Activated gamma-delta T cell (primary cell): ENCODE data around the gene COG5.

Experiments used
- DNase-seq: peaks from one replicate; lab custom pipeline; 2025; lab: John Stamatoyannopoulos, UW

COG5 gene

DNA sequence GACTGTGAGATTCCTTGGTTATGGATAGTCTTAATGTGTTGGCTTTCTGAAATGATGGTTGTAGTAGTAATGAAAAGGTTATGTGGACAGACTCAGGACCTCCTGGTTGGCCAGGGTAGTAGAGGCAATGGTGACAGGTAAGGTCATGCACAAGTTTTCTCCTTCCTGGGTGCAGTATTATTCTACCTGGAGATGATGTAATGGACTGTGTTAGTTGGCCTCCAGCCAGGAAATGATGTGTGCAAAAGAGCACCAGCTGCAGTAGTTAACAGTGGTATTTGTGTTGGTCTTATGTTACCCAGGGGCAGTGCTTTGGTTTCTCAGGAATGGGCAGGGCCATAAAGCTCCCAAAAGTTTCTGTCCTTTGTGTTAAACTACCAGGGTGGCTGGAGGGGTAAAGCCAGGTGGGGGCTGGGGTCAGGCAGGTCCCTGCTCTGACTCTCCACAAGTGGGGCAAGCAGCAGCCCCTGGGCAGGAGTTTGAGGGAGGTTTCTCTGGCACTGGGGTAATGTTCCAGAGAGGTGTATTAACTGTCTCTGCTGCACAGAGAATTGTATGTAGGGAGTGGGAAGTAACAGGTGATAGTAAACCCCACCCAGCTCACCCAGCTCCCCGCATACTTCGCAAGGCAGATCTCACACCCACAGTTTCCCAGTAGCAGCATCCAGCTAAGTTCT, 57.6 kb downstream of the COG5 start:
- no peak for DNase-seq

DNA sequence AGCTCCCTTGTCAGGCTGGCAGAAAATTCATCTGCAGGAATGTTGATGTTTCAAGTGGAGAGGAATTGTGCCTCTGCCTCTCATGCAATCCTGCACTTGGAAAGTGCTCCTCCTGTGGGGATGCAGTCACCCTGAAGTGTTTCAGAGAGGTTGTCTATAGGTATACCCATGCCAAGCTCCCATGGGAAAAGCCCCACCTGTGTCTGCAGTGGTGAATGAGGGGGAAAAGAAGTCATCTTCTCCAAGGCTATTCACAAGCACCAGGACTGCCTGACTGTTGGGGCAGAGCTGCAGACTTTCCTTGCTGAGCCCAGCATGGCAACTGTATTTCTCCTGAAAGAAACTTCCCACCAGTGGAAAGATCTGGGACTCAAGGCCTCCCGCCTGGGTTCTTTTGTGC, 58.4 kb downstream of the COG5 start:
- DNase-seq, result no peak

DNA sequence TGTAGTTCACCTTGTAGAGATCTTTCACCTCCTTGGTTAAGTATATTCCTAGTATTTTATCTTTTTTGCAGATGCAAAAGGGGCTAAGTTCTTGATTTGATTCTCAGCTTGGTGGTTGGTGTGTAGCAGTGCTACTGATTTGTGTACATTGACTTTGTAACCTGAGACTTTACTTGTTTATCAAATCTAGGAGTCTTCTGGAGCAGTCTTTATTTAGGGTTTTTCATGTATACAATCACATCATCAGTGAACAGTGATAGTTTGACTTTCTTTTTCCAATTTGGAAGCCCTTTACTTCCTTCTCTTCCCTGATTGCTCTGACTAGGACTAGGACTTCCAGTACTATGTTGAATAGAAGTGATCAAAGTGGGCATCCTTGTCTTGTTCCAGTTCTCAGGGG, 60.0 kb downstream of the COG5 start:
- no peak for DNase-seq

DNA sequence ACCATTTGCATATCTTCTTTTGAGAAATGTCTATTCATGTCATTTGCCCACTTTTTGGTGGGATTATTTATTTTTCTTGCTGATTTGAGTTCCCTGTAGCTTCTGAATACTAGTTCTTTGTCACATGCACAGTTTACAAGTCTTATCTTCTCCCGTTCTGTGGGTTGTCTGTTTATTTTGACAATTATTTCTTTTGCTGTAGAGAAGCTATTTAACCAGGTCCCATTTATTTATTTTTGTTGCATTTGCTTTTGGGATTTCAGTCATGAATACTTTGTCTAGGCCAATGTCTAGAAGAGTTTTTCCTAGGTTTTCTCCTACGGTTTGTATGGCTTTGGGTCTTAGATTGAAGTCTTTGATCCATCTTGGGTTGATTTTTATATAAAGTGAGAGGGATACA, 60.9 kb downstream of the COG5 start:
- DNase-seq, result no peak

DNA sequence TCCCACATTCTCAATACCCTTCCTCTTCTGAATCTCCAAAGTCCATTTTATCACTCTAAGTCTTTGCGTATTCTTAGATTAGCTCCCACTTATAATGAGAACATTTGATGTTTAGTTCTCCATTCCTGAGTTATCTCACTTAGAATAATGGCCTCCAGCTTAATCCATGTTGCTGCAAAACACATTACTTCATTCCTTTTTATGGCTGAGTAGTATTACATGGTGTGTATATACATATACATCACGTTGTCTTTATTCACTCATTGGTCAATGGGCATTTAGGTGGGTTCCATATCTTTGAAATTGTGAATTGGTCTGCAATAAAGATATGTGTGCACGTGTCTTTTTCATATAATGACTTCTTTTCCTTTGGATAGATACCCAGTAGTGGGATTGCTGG, 61.6 kb downstream of the COG5 start:
- DNase-seq, result no peak

DNA sequence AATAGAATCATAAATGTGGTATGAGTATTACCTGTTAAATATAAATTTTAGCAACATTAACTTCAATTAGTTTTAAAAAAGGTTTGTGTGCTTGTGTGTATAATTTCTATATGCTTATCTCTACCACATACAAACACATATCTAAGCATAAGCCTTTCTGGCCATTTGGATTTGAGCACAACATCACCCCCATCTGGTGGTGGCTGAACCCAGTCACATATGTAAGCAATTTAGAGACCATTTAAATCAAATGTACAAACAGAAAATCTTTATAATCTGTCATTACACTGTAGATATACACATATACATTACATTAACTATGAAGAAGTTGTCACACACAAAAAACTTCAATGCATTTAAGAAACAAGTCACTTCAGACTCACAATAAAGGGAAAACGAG, 62.1 kb downstream of the COG5 start:
- DNase-seq, result no peak

DNA sequence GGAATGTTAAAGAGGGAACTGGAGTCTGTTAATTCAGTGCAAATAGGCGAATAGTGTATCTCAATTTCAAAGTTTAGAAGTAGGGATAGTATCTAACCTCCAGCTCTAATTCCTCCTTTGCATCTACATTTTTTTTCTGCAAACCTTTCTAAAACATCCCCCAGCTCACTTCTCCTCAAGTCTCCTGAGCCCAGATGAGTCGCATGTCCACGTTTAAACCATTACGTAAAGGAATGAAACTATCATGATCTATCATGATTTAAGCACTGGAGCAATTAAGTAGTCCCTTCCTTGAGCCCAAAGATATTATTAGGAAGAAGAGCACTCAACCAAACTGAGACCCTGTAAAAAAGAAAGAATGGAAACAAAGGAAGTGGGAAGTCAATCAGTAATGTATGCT, 64.0 kb downstream of the COG5 start:
- DNase-seq, result no peak

DNA sequence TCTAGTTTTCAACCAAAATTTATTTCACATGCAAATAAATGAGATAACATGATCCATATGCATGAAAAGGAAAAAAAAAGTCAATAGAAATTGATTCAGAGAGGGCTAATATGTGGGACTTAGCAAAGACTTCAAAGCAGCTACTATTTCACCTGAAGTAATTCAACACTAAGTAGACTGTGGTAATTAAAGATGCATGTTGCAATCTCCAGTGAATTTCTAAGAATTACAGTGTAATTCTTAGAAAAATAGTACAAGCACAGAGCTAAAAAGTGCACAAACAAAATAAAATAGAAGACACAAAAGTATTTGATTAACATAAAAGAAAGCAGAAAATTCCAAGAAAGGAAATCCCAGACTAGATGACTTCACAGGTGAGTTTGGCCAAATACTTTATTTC, 68.2 kb downstream of the COG5 start:
- no peak for DNase-seq

DNA sequence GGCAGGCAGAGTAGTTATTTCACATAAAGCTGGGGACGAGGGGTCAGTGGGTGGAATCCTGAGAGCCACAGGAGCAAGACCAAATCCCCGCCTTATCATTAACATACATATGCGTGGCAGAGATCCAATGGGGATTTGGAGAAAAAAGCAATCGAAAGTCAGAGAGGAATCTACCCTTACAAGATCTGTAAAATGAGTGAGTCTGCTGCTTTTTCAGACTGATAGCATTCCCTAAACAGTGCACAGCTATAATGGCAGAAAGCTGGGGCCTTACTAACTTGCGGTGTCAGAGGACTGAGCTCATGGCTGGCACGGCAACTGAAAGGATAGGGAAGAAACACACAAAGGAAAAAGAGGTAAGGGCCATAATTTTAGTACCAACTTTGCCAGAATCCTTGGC, 68.8 kb downstream of the COG5 start:
- DNase-seq, result no peak

DNA sequence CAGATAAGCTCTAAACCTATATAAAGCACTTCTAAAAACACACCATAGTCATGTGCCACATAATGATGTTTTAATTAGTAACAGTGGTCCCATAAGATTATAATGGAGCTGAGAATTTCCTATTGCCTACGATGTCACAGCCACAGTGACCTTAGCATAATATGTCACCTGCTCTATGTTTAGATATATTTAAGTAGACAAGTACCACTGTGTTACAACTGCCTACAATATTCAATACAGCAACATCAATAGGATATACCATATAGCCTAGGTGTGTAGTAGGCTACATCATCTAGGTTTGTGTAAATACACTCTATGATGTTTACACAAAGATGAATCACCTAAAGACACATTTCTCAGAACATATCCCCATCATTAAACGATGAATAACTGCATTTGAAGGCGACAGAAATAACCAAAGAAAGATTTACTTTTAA, 69.4 kb downstream of the COG5 start:
- DNase-seq, result no peak

DNA sequence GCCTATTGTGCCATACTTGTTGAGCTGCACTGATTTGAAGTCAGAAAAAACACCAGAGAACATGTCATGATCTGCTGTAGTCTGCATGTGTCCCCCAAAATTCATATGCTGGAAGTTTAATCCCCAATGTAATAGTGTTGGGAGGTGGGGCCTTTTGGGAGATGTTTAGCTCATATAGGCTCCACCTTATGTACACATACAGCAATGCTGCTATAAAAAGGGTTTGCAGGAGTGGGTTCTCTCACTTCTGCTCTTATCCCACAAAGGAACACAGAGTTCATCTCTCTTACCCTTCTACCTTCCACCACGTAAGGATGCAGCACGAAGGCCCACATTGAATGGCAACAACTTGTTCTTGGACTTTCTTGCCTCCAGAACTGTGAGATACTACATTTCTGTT, 70.8 kb downstream of the COG5 start:
- DNase-seq, result no peak

DNA sequence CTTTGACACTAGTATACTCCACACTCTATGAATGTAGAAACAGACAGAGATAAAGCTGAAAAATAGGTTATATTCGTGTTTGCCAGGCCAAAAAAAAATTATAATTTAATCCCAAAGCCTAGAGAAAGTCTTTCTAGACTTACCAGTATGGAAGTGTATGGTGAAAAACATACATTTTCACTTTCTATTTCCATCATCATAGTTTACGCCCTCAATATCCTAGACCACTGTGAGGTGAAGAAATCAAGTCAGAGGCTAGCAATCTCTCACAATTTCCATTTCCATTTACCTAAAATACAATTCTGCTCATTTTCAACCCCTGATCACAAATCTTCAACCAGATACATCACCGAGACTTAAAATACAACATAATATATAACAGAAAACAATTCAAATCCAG, 77.7 kb downstream of the COG5 start:
- DNase-seq, result no peak

DNA sequence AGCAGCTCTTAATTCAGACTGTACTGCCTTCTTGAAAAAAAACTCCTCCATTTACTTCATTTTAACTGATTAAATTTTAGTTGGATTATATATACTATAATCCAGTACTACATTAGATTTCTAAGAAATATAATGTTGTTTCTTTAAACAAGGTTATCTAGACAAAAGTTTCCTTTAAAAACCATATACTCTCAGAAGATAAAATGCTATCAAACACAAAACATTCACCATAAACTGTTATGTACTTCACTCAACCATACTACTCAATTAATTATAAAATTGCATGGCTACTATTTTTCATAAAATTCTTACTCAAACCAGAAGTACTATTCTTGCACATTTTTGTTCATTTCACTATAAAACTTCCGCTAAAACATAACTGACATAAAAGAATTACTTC, 81.1 kb downstream of the COG5 start:
- DNase-seq, result no peak

DNA sequence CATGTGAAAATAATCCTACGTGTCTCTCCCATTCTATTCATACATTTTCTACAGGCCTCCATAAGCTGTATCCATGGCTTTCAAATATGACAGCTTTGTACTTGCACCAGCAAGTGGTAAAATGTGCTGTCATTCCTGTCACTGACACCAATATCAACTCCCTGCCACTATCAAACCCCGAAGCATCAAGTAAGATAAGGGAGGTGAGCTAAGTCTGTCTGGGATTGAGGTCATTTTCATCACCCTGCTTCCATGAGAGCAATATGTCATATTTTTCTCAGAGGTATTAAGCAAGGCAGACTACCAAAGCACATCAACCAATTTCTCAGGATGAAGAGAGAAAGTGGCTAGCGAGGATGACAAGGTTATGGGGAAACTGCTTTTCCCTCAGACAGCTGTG, 82.8 kb downstream of the COG5 start:
- no peak for DNase-seq

DNA sequence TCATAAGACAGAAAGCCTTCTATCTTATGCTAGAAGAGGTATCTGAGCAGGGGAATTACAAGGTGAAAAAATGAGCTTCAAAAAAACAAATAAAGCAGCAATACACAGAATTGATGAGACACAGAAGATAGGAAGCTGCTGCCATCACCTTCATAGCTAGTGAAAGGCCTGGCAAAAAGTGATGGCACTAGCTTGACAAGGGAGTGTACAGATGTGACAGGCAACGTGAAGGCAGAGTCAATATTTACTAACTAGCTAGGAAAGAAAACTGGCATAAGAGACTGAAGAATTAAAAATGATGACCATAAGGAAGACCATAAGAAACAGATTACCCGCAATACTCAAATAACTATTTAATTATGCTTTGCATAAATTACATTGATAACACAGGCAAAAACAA, 84.4 kb downstream of the COG5 start:
- DNase-seq, result no peak

DNA sequence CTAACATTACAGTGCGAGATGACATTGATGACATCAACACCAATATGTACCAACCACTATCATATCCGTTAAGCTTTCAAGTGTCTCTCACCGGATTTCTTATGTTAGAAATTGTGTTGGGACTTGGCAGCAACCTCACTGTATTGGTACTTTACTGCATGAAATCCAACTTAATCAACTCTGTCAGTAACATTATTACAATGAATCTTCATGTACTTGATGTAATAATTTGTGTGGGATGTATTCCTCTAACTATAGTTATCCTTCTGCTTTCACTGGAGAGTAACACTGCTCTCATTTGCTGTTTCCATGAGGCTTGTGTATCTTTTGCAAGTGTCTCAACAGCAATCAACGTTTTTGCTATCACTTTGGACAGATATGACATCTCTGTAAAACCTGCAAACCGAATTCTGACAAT, 89.6 kb downstream of the COG5 start:
- DNase-seq, result no peak

DNA sequence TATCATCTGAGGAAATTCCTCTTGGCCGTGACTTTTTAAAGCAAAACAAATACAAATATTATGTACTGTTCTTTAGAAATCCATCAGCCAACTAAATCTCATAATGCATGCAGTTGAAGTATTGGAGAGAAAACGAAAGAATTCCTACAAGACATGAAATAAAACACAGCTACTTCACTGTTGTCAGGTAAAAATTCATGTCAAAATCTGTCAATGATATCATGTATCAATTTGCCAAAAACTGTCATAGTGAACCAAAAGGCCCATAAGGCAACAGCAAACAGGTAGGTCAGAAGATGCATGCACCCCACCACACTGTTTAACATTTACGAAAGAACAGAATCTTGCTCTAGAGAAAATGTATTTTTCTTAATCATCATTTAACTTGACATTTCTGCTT, 91.6 kb downstream of the COG5 start:
- DNase-seq, result no peak

DNA sequence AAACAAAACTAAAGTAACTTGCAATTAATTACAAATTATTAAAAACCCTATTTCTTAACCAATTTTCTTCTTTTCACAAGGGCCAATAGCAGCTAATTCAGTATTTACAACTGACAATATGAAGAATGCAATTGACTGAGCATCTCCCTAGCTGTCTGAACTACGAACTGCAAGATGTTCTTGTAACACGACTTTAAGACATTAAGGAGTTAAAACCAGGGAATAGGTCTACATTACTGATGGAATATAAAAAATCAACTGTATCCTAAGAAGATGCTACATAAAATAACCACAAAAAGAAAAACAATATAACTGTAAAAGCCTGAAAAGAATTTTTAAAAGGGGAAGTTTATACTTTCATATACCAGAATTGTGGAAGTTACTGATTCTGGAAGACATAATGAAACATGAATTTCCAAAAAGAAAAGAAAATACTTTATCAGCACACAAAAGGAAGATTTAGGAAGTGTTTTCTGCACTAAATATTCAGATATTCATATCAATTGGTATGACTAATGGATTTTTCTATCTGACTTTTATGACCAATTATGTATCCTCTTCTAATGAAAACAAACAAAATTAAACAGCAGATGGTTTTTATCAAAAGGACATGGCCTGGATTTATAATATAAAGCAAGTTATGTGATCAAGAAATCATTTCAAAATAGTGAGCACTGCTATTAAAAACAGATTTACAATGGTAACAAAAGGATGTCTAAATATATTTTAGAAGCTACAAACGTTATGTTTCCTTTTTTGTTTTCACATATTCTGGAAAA, 92.2 kb downstream of the COG5 start:
- no peak for DNase-seq

DNA sequence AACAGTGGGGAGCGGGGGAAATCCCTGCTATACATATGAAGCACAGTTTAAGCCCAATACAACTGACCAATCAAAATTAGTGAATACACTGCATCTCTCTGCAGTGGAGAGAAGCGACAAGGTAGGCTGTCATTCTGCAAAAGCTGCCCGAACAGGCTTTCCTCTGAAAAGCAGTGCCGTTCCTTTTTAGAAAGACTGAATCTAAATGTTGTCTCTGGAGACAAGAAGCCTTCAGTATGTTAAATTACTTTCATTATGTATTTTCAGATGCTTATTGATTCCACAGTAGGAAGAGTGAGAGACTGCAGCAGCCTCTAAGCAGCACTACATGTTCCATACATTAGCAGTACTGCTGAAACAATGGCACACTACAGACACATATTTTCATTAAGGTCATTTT, 93.8 kb downstream of the COG5 start, which contains the start of gene GPR22:
TSS of gene GPR22 (plus strand) at position 129 of the 400 bp plus-strand sequence. CDS start 4,004 bp downstream, outside the sequence.
- DNase-seq, result no peak

DNA sequence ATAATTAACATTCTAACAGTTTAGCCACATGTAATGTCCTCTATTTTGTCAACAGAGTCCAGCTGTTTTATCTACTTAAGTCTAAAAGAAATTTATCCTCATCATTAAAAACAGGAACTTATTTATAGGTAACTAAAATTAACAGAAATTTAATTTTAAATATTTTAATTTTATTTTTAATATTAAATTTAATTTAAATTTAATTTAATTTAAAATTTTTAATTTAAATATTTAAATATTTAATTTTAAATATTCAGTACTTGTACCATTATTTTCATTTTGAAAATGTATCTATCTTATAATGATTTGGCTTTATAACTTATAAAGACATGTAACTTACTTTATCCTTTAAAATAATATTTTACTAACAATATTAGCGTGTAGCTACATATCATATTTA, 94.9 kb downstream of the COG5 start:
- no peak for DNase-seq

DNA sequence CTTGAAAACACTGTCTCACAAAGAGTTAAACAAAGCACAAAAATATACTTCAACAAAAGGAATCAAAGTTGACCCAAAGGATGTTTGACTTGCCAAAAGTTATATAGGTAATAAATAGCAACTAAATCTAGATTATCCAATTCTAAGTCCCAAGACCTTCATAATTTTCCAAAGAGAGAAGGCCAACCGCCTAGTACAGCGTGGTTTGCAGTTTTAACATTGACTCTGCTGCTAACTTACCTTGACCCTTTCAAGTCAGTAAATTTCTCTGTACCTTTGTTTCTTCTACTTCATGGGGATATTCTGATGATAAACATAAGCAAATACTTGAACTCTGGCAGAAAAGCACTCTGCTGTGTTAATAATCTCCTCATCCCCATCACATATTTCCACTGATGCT, 95.7 kb downstream of the COG5 start:
- DNase-seq, result no peak

DNA sequence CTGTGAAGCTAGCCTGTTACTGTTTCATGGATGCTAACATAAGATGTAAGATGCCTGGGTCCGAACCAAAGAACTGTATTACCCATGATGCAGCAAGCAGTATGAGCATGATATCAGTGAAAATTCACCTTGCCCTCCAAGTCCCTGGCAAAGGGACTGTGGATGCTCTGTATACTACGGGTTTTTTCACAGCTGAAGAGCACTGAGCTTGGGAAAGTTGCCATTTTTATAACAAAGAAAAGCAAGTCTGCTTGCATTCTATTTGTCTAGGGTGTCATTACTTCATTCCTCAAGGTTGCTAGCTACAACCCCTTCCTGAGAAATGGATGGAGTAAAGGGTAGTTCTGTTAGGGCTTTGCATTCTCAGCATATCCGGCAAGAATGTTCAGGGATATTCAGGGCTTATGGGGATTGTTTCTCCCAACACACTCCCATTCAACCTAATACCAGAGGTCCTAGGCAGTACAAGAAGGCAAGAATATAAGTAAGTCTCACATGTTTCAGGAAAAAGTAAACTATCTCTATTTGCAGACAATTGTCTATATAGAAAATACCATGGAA, 99.0 kb downstream of the COG5 start:
- DNase-seq, result no peak
